Measurements from ENCODE around the gene KRT4.
"Not testable (repeated sequence)": the region's sequence is repeated elsewhere in the genome, so short reads cannot be mapped to it uniquely, and the experiment has no call there.

The KRT4 gene

GRCh38 chr12:52798003-52798670 lies 15.8 kb downstream of the KRT4 start:
- ChIA-PET POLR2A (no interaction called here), CTCF (interaction anchor here (0.7 kb wide), 1 partner anchor 18 kb away, joined by 3 read pairs; no protein-coding TSS in a partner anchor)
- DNase-seq (ENCODE audit: extremely low spot score) = no peak
- TF ChIP-seq, protein P1, sequence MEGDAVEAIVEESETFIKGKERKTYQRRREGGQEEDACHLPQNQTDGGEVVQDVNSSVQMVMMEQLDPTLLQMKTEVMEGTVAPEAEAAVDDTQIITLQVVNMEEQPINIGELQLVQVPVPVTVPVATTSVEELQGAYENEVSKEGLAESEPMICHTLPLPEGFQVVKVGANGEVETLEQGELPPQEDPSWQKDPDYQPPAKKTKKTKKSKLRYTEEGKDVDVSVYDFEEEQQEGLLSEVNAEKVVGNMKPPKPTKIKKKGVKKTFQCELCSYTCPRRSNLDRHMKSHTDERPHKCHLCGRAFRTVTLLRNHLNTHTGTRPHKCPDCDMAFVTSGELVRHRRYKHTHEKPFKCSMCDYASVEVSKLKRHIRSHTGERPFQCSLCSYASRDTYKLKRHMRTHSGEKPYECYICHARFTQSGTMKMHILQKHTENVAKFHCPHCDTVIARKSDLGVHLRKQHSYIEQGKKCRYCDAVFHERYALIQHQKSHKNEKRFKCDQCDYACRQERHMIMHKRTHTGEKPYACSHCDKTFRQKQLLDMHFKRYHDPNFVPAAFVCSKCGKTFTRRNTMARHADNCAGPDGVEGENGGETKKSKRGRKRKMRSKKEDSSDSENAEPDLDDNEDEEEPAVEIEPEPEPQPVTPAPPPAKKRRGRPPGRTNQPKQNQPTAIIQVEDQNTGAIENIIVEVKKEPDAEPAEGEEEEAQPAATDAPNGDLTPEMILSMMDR (IDR thresholded peaks at IDR 0.05; ENCODE audit: control extremely low read depth, extremely low read depth, low read depth, missing control alignments) = no peak

DNA sequence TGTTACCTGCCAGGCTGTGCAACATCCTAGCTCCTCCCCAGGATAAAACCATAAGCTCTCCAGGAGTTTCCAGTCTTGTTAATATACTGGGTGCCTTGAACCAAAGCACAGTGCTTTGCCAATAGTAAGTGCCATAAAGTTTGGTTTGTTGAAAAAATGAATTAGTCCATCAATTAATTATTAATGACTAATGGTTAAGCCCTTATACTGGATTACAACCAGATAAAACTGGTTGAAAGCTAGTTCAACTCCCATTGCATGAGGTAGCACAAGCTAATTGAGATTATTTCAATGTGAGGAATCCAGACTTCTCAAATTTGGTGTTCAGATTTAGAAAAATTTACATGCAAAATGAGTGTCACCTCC lies 16.4 kb downstream of the KRT4 start:
- DNase-seq (ENCODE audit: extremely low spot score) = no peak
- ChIA-PET CTCF (no interaction called here), POLR2A (no interaction called here)
- TF ChIP-seq, protein P1 (IDR thresholded peaks at IDR 0.05; ENCODE audit: control extremely low read depth, extremely low read depth, low read depth, missing control alignments) = no peak

GRCh38 chr12:52796839-52797528 lies 16.9 kb downstream of the KRT4 start:
- POLR2A ChIA-PET = no interaction called here
- no peak for DNase-seq (ENCODE audit: extremely low spot score)
- TF ChIP-seq, protein P1 (IDR thresholded peaks at IDR 0.05; ENCODE audit: control extremely low read depth, extremely low read depth, low read depth, missing control alignments) = no peak
- CTCF ChIA-PET = interaction anchor here (1.5 kb wide), 1 partner anchor 11 kb away, joined by 4 read pairs; no protein-coding TSS in a partner anchor

GRCh38 chr12:52796429-52796794 lies 17.5 kb downstream of the KRT4 start:
- POLR2A ChIA-PET = no interaction called here
- TF ChIP-seq, protein P1 (IDR thresholded peaks at IDR 0.05; ENCODE audit: control extremely low read depth, extremely low read depth, low read depth, missing control alignments) = no peak
- CTCF ChIA-PET = interaction anchor here (1.5 kb wide), 1 partner anchor 12 kb away, joined by 4 read pairs; no protein-coding TSS in a partner anchor
- no peak for DNase-seq (ENCODE audit: extremely low spot score)

DNA sequence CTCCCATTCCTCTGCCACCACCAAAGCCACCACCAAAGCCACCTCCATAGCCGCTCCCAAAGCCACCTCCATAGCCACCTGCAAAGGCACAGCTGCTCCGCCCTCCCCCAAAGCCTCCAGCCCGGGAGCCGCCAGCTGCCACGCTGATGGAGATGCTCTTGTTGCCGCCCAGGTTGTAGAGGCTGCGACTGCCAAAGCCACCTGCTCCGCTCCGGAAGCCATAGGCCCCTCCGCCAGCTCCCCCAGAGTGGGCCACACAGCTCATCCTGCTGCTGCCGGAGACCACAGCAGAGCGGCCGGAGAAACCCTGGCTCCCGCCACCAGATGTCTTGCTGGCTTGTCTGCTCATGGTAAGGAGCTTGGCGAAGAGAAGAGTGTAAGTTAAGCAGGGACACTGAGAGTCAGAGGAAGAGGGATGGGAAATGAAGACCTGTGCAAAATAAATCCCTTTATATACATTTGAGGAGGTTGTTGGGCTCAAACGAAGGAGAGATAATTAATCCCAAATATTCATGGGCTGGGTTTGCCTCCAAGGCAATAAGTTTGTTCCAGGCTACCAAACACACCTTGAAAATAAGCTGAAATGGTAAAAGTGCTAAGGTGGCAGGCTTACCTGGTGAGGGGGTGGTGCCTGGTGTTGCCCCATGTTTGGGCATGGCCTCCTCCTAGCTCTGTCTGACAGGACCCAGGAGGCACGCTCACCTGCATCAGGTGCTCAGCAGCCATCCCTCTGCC lies 18.1 kb downstream of the KRT4 start, which contains the start of gene KRT3:
KRT3 (minus strand) TSS at position 424 of the 735 bp plus-strand sequence; CDS start at position 349, 75 bp downstream.
- no peak for DNase-seq (ENCODE audit: extremely low spot score)
- TF ChIP-seq, protein P1 (IDR thresholded peaks at IDR 0.05; ENCODE audit: control extremely low read depth, extremely low read depth, low read depth, missing control alignments) = no peak
- CTCF ChIA-PET = interaction anchor here (1.5 kb wide), 1 partner anchor 12 kb away, joined by 4 read pairs; no protein-coding TSS in a partner anchor
- POLR2A ChIA-PET = no interaction called here

DNA sequence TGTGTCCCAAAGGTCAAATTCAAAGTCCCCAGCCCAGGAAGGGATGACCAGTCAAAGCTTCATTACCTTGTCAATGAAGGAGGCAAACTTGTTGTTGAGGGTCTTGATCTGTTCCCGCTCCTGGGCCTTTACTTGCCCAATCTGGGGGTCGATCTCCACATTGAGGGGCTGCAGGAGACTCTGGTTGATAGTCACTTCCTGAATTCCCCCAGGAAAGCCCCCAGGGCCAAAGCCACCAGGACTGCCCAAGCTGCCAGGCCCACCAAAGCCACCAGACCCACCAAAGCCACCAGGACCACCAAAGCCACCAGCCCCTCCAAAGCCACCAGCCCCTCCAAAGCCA lies 18.6 kb downstream of the KRT4 start:
- POLR2A ChIA-PET; CTCF ChIA-PET; DNase-seq (ENCODE audit: extremely low spot score): not testable (repeated sequence)
